PC-9 (cell line): ENCODE measurements around the gene TGFB2. TPM values are rescaled to one million over a fixed set of nuclear protein-coding genes. Genes with fewer than 3 reads are reported as not detected.
A peak's percentile ranks its signal among the peaks of the same experiment; 100 is the strongest.

Experiments used
- BruUV-seq: library from RNA; stranded (reverse); fragments of 400-500 nt; replicated peaks from 2 replicates; lab custom pipeline; 2021; lab: Mats Ljungman, UMichigan
- CTCF ChIA-PET: fragments of 300-600 bp; sonication (Branson Sonifier 250); formaldehyde crosslinking; loops from one replicate; lab custom pipeline; 2022; ENCODE audit warnings: antibody characterized with exemption; lab: Charles Lee
- POLR2A ChIA-PET: fragments of 300-600 bp; sonication (Branson Sonifier 250); formaldehyde crosslinking; loops from one replicate; lab custom pipeline; 2022; ENCODE audit warnings: antibody characterized with exemption; ENCODE audit not compliant: unreplicated experiment; lab: Charles Lee
- DNase-seq, 2 experiments: peaks; one replicate each; pipeline versions ENCODE4 v3.0.0 to v3.0.0-alpha.2; 2015 to 2022; ENCODE audit warnings: mixed read lengths in 1 of 2
- H2AFZ ChIP-seq: fragments of 200-600 bp; sonication (generic); 2 replicates; pipeline ENCODE4 v1.8.1; 2017; ENCODE audit warnings: antibody characterized with exemption
- H3F3A ChIP-seq: fragments of 200-600 bp; sonication (generic); 2 replicates; pipeline ENCODE4 v1.8.1; 2017; ENCODE audit warnings: antibody characterized with exemption, mild to moderate bottlenecking, low read depth; ENCODE audit not compliant: insufficient read depth
- H3K27ac ChIP-seq: fragments of 200-600 bp; sonication (generic); 2 replicates; pipeline ENCODE4 v1.6.1; 2016; ENCODE audit warnings: mixed run types
- H3K27me3 ChIP-seq: fragments of 200-600 bp; sonication (generic); 2 replicates; pipeline ENCODE4 v1.6.1; 2016; ENCODE audit warnings: low read depth, mixed run types; ENCODE audit not compliant: insufficient read depth
- H3K36me3 ChIP-seq: fragments of 200-600 bp; sonication (generic); 2 replicates; pipeline ENCODE4 v1.6.1; 2016; ENCODE audit warnings: low read depth, mixed run types
- H3K4me1 ChIP-seq: fragments of 200-600 bp; sonication (generic); replicated peaks from 2 replicates; pipeline ENCODE4 v1.6.1; 2016; ENCODE audit warnings: mixed run types; ENCODE audit not compliant: insufficient read depth
- H3K4me2 ChIP-seq: fragments of 200-600 bp; sonication (generic); 2 replicates; pipeline ENCODE4 v1.6.1; 2017; ENCODE audit warnings: mixed run types
- H3K4me3 ChIP-seq: fragments of 200-600 bp; sonication (generic); 2 replicates; pipeline ENCODE4 v1.6.1; 2016; ENCODE audit warnings: mixed run types
- H3K79me2 ChIP-seq: fragments of 200-600 bp; sonication (generic); 2 replicates; pipeline ENCODE4 v1.6.1; 2017; ENCODE audit warnings: low read depth, mixed run types
- H3K9me2 ChIP-seq: fragments of 200-600 bp; sonication (generic); 2 replicates; pipeline ENCODE4 v1.8.1; 2017; ENCODE audit warnings: mild to moderate bottlenecking; ENCODE audit not compliant: insufficient read depth
- H3K9me3 ChIP-seq: fragments of 200-600 bp; sonication (generic); 2 replicates; pipeline ENCODE4 v1.8.1; 2016; ENCODE audit warnings: low read depth; ENCODE audit not compliant: insufficient read depth
- H4K20me1 ChIP-seq: fragments of 200-600 bp; sonication (generic); 2 replicates; pipeline ENCODE4 v1.8.1; 2017; ENCODE audit not compliant: insufficient read depth
- CTCF ChIP-seq: fragments of 200-600 bp; sonication (generic); conservative IDR thresholded peaks from 2 replicates; pipeline ENCODE4 v1.6.1; 2017; ENCODE audit warnings: mixed run types, antibody characterized with exemption, mild to moderate bottlenecking, moderate library complexity
- EZH2 ChIP-seq: fragments of 200-600 bp; sonication (generic); IDR thresholded peaks from 2 replicates; pipeline ENCODE4 v1.8.0; 2017; ENCODE audit warnings: antibody characterized with exemption, low read depth
- intact Hi-C: fragments of 100-400 bp; cut with micrococcal nuclease; formaldehyde crosslinking; loops from one replicate; pipeline ENCODE4 v1.10.0; 2022; ENCODE audit not compliant: unreplicated experiment
- total RNA-seq: library from RNA; stranded (reverse); gene quantifications from 2 replicates; pipeline ENCODE4 v1.2.3, GENCODE V29; 2021

The TGFB2 gene
- total RNA-seq, 1 experiment from 2014 or later, result 74.3 TPM

- intact Hi-C loops, result no loop called here
- no peak overlapping the region for H3K27ac ChIP-seq
- H3K27me3 ChIP-seq, result no peaks in the 10 kb centered on the region
- no peak for TF ChIP-seq CTCF
- no peak for TF ChIP-seq EZH2
- no peak overlapping the region for H2AFZ ChIP-seq
- no peak overlapping the region for H3K4me3 ChIP-seq
- H3K36me3 ChIP-seq, result peaks cover 47% of the 10 kb centered on the region
- no peaks in the 10 kb centered on the region for H3K9me2 ChIP-seq
- no peaks in the 10 kb centered on the region; the same call in 1 of the 2 replicates for H3F3A ChIP-seq
- H3K4me1 ChIP-seq, result no peaks in the 10 kb centered on the region
- ChIA-PET POLR2A (no interaction called here), CTCF (no interaction called here)
- H3K4me2 ChIP-seq, result no peak overlapping the region
- peaks cover 11% of the 10 kb centered on the region; the same call in 1 of the 2 replicates for H3K79me2 ChIP-seq
- H3K9me3 ChIP-seq, result peaks cover 5% of the 10 kb centered on the region; the same call in 1 of the 2 replicates
- H4K20me1 ChIP-seq, result no peaks in the 10 kb centered on the region
- BruUV-seq, result no TSS peak
- DNase-seq, result no peak
Measured at GRCh38 chr1:218414060-218414728, 69.1 kb downstream of the TGFB2 start.

GRCh38 chr1:218415726-218416125, 70.6 kb downstream of the TGFB2 start:
- Histone ChIP-seq H3K9me2 (no peaks in the 10 kb centered on the region), H2AFZ (no peak overlapping the region), H3K4me3 (no peak overlapping the region), H3K36me3 (peaks cover 38% of the 10 kb centered on the region), H3F3A (no peaks in the 10 kb centered on the region; the same call in 1 of the 2 replicates), H3K27ac (no peak overlapping the region), H3K79me2 (peaks cover 16% of the 10 kb centered on the region), H3K9me3 (peaks cover 5% of the 10 kb centered on the region; the same call in 1 of the 2 replicates), H3K4me1 (0 out of 2 replicates have a peak, but pooled peaks cover under 1% of the 10 kb centered on the region), H3K27me3 (no peaks in the 10 kb centered on the region), H3K4me2 (no peak overlapping the region), H4K20me1 (no peaks in the 10 kb centered on the region)
- TF ChIP-seq EZH2 (no peak), CTCF (no peak)
- no peak for DNase-seq
- ChIA-PET CTCF (interaction anchor here (0.6 kb wide), 1 partner anchor 88 kb away, joined by 3 read pairs; no protein-coding TSS in a partner anchor), POLR2A (no interaction called here)
- intact Hi-C loops, result no loop called here
- no TSS peak for BruUV-seq

- Histone ChIP-seq H3F3A (peaks cover 27% of the 10 kb centered on the region), H2AFZ (no peak overlapping the region), H3K27ac (peak overlapping the region; percentile 14; the same call in 1 of the 2 replicates), H3K9me3 (peaks cover 9% of the 10 kb centered on the region), H3K9me2 (no peaks in the 10 kb centered on the region), H3K4me3 (no peak overlapping the region), H3K27me3 (no peaks in the 10 kb centered on the region), H3K79me2 (peaks cover 29% of the 10 kb centered on the region; the same call in 1 of the 2 replicates), H4K20me1 (no peaks in the 10 kb centered on the region), H3K4me2 (no peak overlapping the region), H3K4me1 (peaks cover 41% of the 10 kb centered on the region), H3K36me3 (peaks cover 20% of the 10 kb centered on the region)
- intact Hi-C loops, result no loop called here
- CTCF ChIA-PET, result no interaction called here
- no TSS peak for BruUV-seq
- POLR2A ChIA-PET, result interaction anchor here (0.9 kb wide), 1 partner anchor 78 kb away, joined by 8 read pairs; no protein-coding TSS in a partner anchor
- TF ChIP-seq CTCF (no peak), EZH2 (no peak)
- peak in 1 of 2 experiments; percentile 61 for DNase-seq
Measured at GRCh38 chr1:218421531-218421930, 76.4 kb downstream of the TGFB2 start.
